ENCODE measurements around the gene PRR3. TPM values are rescaled to one million over a fixed set of nuclear protein-coding genes. Genes with fewer than 3 reads are reported as not detected.

PRR3 gene
- total and polyA plus RNA-seq, 9 of the 15 experiments (the other 6 are each of a cell fraction or from before 2014, with no cell fraction given), result 23.5 to 59.6 (median 28.8) TPM

- TF ChIP-seq PRMT5 (CRISPR knock-in tag; IDR thresholded peaks at IDR 0.05), result no peak
- TF ChIP-seq SP1 (CRISPR knock-in tag; IDR thresholded peaks at IDR 0.05), result no peak
- TF ChIP-seq GABPB2 (CRISPR knock-in tag; conservative IDR thresholded peaks at IDR 0.05), result no peak
- TF ChIP-seq NEUROD1 (IDR thresholded peaks at IDR 0.05; ENCODE audit: borderline replicate concordance, low read depth, low read length, partially characterized antibody), result no peak
- TF ChIP-seq COPS2 (conservative IDR thresholded peaks at IDR 0.05), result no peak
- TF ChIP-seq RCOR1 (IDR thresholded peaks at IDR 0.05; ENCODE audit: borderline replicate concordance in 1 of 2, low read depth in 2 of 2, low read length in 2 of 2), result no peak
- TF ChIP-seq EWSR1 (IDR thresholded peaks at IDR 0.05; ENCODE audit: borderline replicate concordance, low read depth, partially characterized antibody), result no peak
- TF ChIP-seq EGR1 (conservative IDR thresholded peaks at IDR 0.05), result no peak
- no peak for TF ChIP-seq NR2C1 (IDR thresholded peaks at IDR 0.05)
- TF ChIP-seq NR2C1 (tag; IDR thresholded peaks at IDR 0.05), result no peak
- no peak for TF ChIP-seq ZZZ3 (IDR thresholded peaks at IDR 0.05)
- TF ChIP-seq ZBTB5 (IDR thresholded peaks at IDR 0.05), result no peak
- TF ChIP-seq MTA2 (IDR thresholded peaks at IDR 0.05; ENCODE audit: low read depth), result no peak
- no peak for TF ChIP-seq DNMT1 (IDR thresholded peaks at IDR 0.05)
- TF ChIP-seq HOXB6 (CRISPR knock-in tag; IDR thresholded peaks at IDR 0.05; ENCODE audit: borderline replicate concordance), result no peak
- TF ChIP-seq PCBP1 (IDR thresholded peaks at IDR 0.05; ENCODE audit: low read depth, low read length, poor library complexity, severe bottlenecking), result no peak
- TF ChIP-seq FOXO4 (CRISPR knock-in tag; IDR thresholded peaks at IDR 0.05), result no peak
- TF ChIP-seq POLR2AphosphoS2 (IDR thresholded peaks at IDR 0.05; ENCODE audit: low read length), result 0 out of 2 replicates have a peak, but pooled peaks have one; percentile 34
- TF ChIP-seq DEAF1 (CRISPR knock-in tag; IDR thresholded peaks at IDR 0.05), result 0 out of 2 replicates have a peak, but pooled peaks have one; percentile 21
- no peak for TF ChIP-seq CBFA2T3 (IDR thresholded peaks at IDR 0.05)
- peak; percentile 82 for TF ChIP-seq SMC3 (conservative IDR thresholded peaks at IDR 0.05; ENCODE audit: insufficient read depth, low read depth, low read length)
- no peak for TF ChIP-seq RNF219 (CRISPR knock-in tag; IDR thresholded peaks at IDR 0.05)
- TF ChIP-seq BHLHE40 (IDR thresholded peaks at IDR 0.05; ENCODE audit: low read length), result 0 out of 2 replicates have a peak, but pooled peaks have one; percentile 7
Observed at GRCh38 chr6:30544666-30545272, 12.3 kb upstream of the PRR3 start (continued).
